ENCODE results near the gene FNTB. TPM values are rescaled to one million over a fixed set of nuclear protein-coding genes. Genes with fewer than 3 reads are reported as not detected.

Gene FNTB
- total and polyA plus RNA-seq, 2 of the 8 experiments (the other 6 are each of a cell fraction or from before 2014, with no cell fraction given) = 16.0 to 20.7 TPM

GRCh38 chr14:65092349-65092748 lies 105.7 kb downstream of the FNTB start:
- Histone ChIP-seq H3K4ac (replicated peaks; ENCODE audit: insufficient read length, low read depth, low read length) (no peak overlapping the region), H3K27me3 (replicated peaks in 1 of 4; ENCODE audit: control insufficient read depth in 3 of 4, extremely low read depth in 1 of 4, insufficient read depth in 3 of 4, low read length in 3 of 4) (no peaks in the 10 kb centered on the region), H3K56ac (replicated peaks; ENCODE audit: insufficient read length, low read depth, low read length) (no peak overlapping the region), H3K9me3 (ENCODE audit: insufficient read depth in 2 of 2, low read depth in 1 of 2, low read length in 1 of 2) (peaks cover 16 to 18% of the 10 kb centered on the region in 2 experiments), H3K23ac (ENCODE audit: insufficient read length) (no peak overlapping the region), H4K20me1 (replicated peaks in 1 of 2; ENCODE audit: control insufficient read depth in 1 of 2, insufficient read depth in 2 of 2, low read length in 2 of 2) (peaks cover 6 to 8% of the 10 kb centered on the region in 2 experiments), H3K9ac (replicated peaks in 1 of 4; ENCODE audit: extremely low read depth in 1 of 4, low read depth in 3 of 4, low read length in 3 of 4) (no peak overlapping the region), H3K4me1 (replicated peaks in 1 of 4; ENCODE audit: control insufficient read depth in 3 of 4, insufficient read depth in 4 of 4, low read length in 3 of 4) (peaks cover 0 to 9% (median 2%) of the 10 kb centered on the region in 4 experiments; a peak in 3 of 7 replicates), H3K79me1 (ENCODE audit: low read depth, low read length) (no peaks in the 10 kb centered on the region; the same call in 1 of the 2 replicates), H3K4me2 (ENCODE audit: insufficient read depth in 1 of 2, low read depth in 2 of 2, low read length in 2 of 2) (no peak overlapping the region), H4K91ac (replicated peaks; ENCODE audit: insufficient read length, low read length) (no peak overlapping the region), H2BK5ac (ENCODE audit: low read depth, low read length) (no peak overlapping the region), H2BK20ac (ENCODE audit: low read length) (no peak overlapping the region), H3K18ac (ENCODE audit: extremely low read depth, low read length) (no peak overlapping the region), H3K36me3 (ENCODE audit: control insufficient read depth in 2 of 4, insufficient read depth in 4 of 4, low read length in 3 of 4) (peaks cover 14 to 66% (median 50%) of the 10 kb centered on the region in 4 experiments), H2BK15ac (ENCODE audit: low read length) (no peak overlapping the region), H3K79me2 (ENCODE audit: control insufficient read depth in 1 of 2, insufficient read depth in 2 of 2, low read length in 2 of 2) (peaks cover 0 to 34% of the 10 kb centered on the region in 2 experiments; a peak in 2 of 4 replicates), H4K5ac (ENCODE audit: insufficient read length, low read depth, low read length) (no peak overlapping the region), H2BK12ac (ENCODE audit: low read depth, low read length) (no peak overlapping the region), H4K8ac (ENCODE audit: extremely low read depth, insufficient read depth, low read length) (no peak overlapping the region), H2AK5ac (ENCODE audit: low read depth, low read length) (no peak overlapping the region), H2AFZ (ENCODE audit: low read length) (no peak overlapping the region), H3K27ac (ENCODE audit: low read depth, low read length) (no peak overlapping the region), H3K14ac (ENCODE audit: insufficient read length) (no peak overlapping the region), H3K4me3 (ENCODE audit: extremely low read depth in 1 of 4, insufficient read depth in 2 of 4, low read depth in 3 of 4, low read length in 4 of 4) (no peak overlapping the region), H2BK120ac (replicated peaks; ENCODE audit: low read depth, low read length) (no peak overlapping the region), H3K23me2 (ENCODE audit: low read depth, low read length) (no peaks in the 10 kb centered on the region)
- FAIRE-seq (no peak), DNase-seq (ENCODE audit: low read depth in 1 of 2, low spot score in 2 of 2) (no peak)
- WGBS, 2 experiments (ENCODE audit: extremely low coverage in 1 of 2, insufficient coverage in 1 of 2, insufficient read length in 1 of 2, insufficient replicate concordance in 2 of 2, low coverage in 1 of 2, low lambda C conversion rate in 2 of 2, missing lambda C conversion rate in 1 of 2) = 86% methylated on average over 2 of the region's 2 CpGs; no CpG with 5 or more reads in 1 of the 2 experiments
- ChIA-PET CTCF (ENCODE audit: partially characterized antibody) (no interaction called here), POLR2A (ENCODE audit: partially characterized antibody) (no interaction called here)
- TF ChIP-seq CBX5 (IDR thresholded peaks at IDR 0.05; ENCODE audit: low read depth, low read length) = no peak
- no peak for TF ChIP-seq RXRA (IDR thresholded peaks at IDR 0.05; ENCODE audit: insufficient read depth, low read depth, low read length)
- TF ChIP-seq TAF1 (IDR thresholded peaks at IDR 0.05; ENCODE audit: low read depth, low read length) = no peak
- TF ChIP-seq BCL11A (IDR thresholded peaks at IDR 0.05; ENCODE audit: low read depth in 2 of 2, low read length in 2 of 2) = no peak
- TF ChIP-seq JUN (IDR thresholded peaks at IDR 0.05; ENCODE audit: low read depth, low read length) = no peak
- TF ChIP-seq NRF1 (IDR thresholded peaks at IDR 0.05; ENCODE audit: low read depth, low read length) = no peak
- no peak for TF ChIP-seq HDAC2 (IDR thresholded peaks at IDR 0.05; ENCODE audit: borderline replicate concordance in 1 of 2, low read depth in 2 of 2, low read length in 2 of 2)
